Coronary artery (tissue), 2 donors: ENCODE measurements around the gene PFKM.
"Not testable (repeated sequence)": the region's sequence is repeated elsewhere in the genome, so short reads cannot be mapped to it uniquely, and the experiment has no call there.

Experiments used
- DNase-seq: peaks from one replicate; pipeline ENCODE4 v3.0.0-alpha.2; 2017; ENCODE audit warnings: low spot score
- H3K27ac ChIP-seq, 2 donors: fragments of 200-600 bp; sonication (generic); one replicate each; pipeline ENCODE4 v1.5.1; 2016 to 2019
- H3K4me3 ChIP-seq: fragments of 200-600 bp; sonication (generic); 2 replicates; pipeline ENCODE4 v1.5.1; 2016; ENCODE audit warnings: mild to moderate bottlenecking, moderate library complexity
- TF ChIP-seq, protein P1 (sequence below): fragments of 200-600 bp; sonication (generic); IDR thresholded peaks from one replicate; pipeline ENCODE4 v1.5.1; 2019; ENCODE audit warnings: antibody characterized with exemption

The PFKM gene

DNA sequence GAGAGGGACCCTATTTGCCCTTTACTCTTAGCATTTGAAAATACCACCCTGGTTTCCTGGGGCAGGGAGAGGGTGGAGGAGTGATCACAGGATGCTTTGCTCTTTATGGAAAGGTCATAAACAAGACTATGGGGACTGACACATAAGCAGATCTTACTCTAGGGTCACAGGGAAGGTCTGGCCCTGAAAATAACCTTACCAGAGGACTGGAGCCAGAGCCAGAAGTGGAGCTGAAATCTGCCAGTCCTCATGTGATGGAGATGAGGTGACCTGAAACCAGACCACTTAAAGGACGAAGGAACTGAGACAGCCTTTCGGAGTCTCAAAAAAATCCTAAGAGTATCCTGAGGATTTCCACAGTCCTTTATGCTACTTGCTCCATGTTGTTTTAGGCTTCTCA lies 12.4 kb downstream of the PFKM start:
- TF ChIP-seq, protein P1, sequence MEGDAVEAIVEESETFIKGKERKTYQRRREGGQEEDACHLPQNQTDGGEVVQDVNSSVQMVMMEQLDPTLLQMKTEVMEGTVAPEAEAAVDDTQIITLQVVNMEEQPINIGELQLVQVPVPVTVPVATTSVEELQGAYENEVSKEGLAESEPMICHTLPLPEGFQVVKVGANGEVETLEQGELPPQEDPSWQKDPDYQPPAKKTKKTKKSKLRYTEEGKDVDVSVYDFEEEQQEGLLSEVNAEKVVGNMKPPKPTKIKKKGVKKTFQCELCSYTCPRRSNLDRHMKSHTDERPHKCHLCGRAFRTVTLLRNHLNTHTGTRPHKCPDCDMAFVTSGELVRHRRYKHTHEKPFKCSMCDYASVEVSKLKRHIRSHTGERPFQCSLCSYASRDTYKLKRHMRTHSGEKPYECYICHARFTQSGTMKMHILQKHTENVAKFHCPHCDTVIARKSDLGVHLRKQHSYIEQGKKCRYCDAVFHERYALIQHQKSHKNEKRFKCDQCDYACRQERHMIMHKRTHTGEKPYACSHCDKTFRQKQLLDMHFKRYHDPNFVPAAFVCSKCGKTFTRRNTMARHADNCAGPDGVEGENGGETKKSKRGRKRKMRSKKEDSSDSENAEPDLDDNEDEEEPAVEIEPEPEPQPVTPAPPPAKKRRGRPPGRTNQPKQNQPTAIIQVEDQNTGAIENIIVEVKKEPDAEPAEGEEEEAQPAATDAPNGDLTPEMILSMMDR, result no peak
- H3K4me3 ChIP-seq, result no peak overlapping the region
- H3K27ac ChIP-seq, result no peak overlapping the region
- no peak for DNase-seq

DNA sequence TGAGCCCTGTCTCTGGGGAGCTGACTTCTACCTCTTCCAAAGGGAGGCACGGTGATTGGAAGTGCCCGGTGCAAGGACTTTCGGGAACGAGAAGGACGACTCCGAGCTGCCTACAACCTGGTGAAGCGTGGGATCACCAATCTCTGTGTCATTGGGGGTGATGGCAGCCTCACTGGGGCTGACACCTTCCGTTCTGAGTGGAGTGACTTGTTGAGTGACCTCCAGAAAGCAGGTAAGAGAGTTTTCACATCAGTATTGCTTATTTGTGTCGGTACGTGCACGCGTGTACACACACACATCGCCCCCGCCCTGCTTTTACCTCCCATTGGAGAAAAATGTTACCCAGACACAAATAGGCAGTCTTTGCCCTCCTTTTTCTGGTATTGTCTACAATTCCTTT lies 13.7 kb downstream of the PFKM start:
- no peak overlapping the region for H3K4me3 ChIP-seq
- TF ChIP-seq, protein P1, result no peak
- no peak for DNase-seq
- H3K27ac ChIP-seq, result no peak overlapping the region

DNA sequence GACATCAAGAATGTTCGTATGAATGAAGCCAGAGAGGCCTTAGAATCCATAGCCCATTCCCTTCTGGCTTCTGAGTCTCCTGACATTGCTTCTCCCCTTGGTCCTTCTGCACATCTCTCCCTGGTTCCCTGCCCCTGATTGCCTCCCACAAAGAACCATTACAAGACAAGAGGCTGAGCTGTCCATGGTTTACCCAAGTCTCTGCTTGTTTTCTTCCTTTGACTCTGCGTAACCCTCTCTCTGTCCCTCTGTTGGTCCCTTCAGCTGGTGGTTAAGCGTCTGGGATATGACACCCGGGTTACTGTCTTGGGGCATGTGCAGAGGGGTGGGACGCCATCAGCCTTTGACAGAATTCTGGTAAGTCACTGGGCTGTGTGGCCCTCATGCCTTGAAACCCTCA lies 15.9 kb downstream of the PFKM start:
- Histone ChIP-seq H3K27ac (no peak overlapping the region), H3K4me3 (no peak overlapping the region)
- DNase-seq, result no peak
- TF ChIP-seq, protein P1, result no peak

DNA sequence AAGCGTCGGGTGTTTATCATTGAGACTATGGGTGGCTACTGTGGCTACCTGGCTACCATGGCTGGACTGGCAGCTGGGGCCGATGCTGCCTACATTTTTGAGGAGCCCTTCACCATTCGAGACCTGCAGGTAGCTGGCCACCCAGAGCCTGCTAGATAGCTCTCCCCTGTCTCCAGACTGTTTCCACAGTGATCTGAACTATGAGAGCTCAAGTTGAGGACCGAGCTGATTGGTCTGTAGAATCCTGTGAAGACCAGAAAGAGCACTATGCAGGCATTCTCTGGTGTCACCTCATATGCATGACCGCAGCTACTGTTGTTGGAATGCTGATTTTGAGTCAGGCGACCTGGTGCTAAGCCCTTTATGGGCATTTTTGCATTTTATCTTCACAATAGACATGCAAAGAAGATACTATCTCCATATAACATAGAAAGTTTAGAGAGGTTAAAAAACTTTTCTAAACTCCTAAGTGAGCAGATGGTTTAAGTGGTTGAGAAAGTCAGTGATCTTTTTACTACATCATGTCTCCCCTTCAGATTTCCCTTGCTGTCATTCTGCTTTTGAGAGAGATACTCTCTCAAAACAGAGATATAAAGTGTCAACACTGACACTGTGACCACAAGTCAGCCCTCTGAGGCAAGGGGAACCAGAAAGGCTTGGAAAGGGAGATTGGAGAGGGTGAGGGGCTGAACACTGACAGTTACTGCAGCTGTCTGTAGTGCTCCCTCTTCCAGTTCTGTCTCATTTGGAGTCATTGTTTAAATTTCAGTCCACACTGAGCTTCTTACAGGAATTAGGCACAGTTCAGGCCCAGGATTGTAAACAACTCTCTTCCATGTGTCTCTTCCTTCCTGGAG lies 23.9 kb downstream of the PFKM start:
- Histone ChIP-seq H3K4me3 (no peak overlapping the region), H3K27ac (no peak overlapping the region)
- DNase-seq, result no peak
- TF ChIP-seq, protein P1, result no peak

DNA sequence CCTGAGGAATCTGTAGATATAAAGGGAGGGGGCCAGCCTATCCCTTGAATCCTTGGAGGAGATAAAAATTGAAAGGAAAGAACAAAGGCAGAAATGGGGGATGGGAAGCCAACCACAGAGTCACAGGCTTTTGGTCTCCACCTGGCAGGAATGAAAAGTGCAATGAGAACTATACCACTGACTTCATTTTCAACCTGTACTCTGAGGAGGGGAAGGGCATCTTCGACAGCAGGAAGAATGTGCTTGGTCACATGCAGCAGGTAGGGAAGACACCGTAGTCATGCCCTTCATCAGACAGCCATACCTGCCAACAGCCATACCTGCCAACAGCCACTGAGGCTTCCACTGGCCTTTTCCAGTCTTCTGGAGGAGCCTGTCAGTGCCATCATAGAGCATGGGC lies 24.7 kb downstream of the PFKM start:
- H3K4me3 ChIP-seq, result no peak overlapping the region
- TF ChIP-seq, protein P1, result no peak
- no peak for DNase-seq
- H3K27ac ChIP-seq, result no peak overlapping the region

DNA sequence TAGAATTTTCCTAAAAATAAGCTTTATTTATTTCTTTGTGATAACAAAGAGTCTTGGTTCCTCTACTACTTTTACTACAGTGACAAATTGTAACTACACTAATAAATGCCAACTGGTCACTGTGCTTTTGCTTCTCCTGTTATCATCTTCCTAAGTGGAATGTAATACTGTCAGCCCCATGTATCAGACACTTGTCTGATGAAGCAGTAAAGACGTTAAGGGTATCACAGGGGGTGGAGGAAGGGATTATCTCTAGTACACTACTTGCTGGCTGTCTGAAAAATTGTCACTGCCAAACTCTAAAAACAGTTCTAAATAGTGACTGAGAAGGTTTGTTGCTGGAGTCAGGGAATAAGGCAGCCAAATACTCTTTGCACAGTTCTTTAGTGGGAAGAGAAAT lies 26.8 kb downstream of the PFKM start:
- no peak overlapping the region for H3K27ac ChIP-seq
- no peak for DNase-seq
- TF ChIP-seq, protein P1, result no peak
- no peak overlapping the region for H3K4me3 ChIP-seq

DNA sequence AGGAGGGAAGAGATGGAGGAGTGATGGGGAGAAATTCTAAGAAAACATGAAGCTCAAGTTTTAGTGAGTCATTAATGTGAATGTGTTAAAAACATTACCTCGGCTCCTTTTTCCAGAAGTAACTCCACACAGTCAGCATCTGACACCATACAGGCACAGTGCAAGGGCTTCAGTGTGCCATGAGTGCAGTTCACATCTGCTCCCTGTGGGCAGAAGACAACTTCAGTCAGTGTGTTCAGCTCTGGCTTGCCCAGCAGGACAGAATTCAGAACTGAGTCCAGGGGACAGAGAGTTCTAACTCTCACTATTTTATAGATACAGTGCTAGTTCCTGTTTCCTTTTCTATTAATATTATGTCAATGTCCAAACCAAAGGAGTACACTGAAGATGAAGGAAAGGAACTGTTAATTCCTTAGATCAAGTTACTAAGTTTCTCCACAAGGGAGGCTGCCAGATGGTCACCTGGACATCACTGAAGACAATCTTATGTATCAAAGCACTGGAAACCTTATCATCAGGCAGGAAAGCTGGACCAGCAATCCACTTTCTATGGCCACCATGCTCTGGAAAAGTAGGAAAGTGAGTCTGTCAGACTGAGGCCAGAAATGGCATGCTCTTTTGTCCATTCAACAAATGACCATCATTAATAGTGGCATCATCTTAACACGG lies 32.1 kb downstream of the PFKM start:
- no peak for DNase-seq
- no peak overlapping the region for H3K4me3 ChIP-seq
- H3K27ac ChIP-seq, result no peak overlapping the region
- TF ChIP-seq, protein P1, result no peak

DNA sequence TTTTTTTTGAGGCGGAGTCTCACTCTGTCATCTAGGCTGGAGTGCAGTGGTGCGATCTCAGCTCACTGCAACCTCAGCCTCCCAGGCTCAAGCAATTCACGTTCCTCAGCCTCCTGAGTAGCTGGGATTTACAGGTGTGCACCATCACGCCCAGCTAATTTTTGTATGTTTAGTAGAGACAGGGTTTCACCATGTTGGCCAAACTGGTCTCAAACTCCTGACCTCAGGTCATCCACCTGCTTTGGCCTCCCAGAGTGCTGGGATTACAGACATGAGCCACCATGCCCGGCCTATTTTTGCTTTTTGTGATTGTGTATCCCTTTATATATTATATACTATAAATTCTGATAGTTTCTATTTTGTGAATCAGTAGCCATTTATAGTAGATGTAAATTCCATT lies 36.6 kb downstream of the PFKM start:
- not testable (repeated sequence) for H3K4me3 ChIP-seq, DNase-seq, H3K27ac ChIP-seq
